AG04450 (cell line): ENCODE data around the gene PCMT1. TPM values are rescaled to one million over a fixed set of nuclear protein-coding genes. Genes with fewer than 3 reads are reported as not detected.
"Not testable (repeated sequence)": the region's sequence is repeated elsewhere in the genome, so short reads cannot be mapped to it uniquely, and the experiment has no call there.

Experiments
- CTCF ChIA-PET: fragments of 300-600, 350-600 bp; formaldehyde crosslinking; extraction: SDS; loops from one replicate; lab custom pipeline; 2022; ENCODE audit warnings: antibody characterized with exemption, inconsistent platforms; lab: Charles Lee
- POLR2A ChIA-PET: fragments of 350-600 bp; formaldehyde crosslinking; extraction: SDS; loops from one replicate; lab custom pipeline; 2021; ENCODE audit warnings: antibody characterized with exemption, inconsistent platforms; lab: Yijun Ruan, JAX
- DNase-seq: peaks from one replicate; pipeline ENCODE4 v3.0.0-alpha.2; 2011; ENCODE audit warnings: low read depth, low spot score
- H3K27ac ChIP-seq: one replicate; pipeline ENCODE4 v1.5.1; 2012; ENCODE audit warnings: low read depth, low read length, control low read depth
- H3K27me3 ChIP-seq: one replicate; pipeline ENCODE4 v1.6.0; 2012; ENCODE audit warnings: low read length; ENCODE audit not compliant: control insufficient read depth, insufficient read depth
- H3K4me3 ChIP-seq: 2 replicates; pipeline ENCODE4 v1.5.1; 2011; ENCODE audit warnings: mild to moderate bottlenecking, low read depth, low read length, control low read depth
- H3K9me3 ChIP-seq: 2 replicates; pipeline ENCODE4 v1.5.1; 2012; ENCODE audit warnings: low read length; ENCODE audit not compliant: control insufficient read depth, insufficient read depth
- CTCF ChIP-seq: IDR thresholded peaks from 2 replicates; pipeline ENCODE4 v1.5.1; 2011; ENCODE audit warnings: low read depth, low read length, control low read depth, inconsistent platforms
- polyA plus RNA-seq: library from polyadenylated mRNA; depleted of rRNA; stranded (reverse); fragments of >200 nt; gene quantifications from 2 replicates; pipeline ENCODE4 v1.2.3, GENCODE V29; 2011

PCMT1 gene
- polyA plus RNA-seq, 1 experiment: 96.2 TPM

- POLR2A ChIA-PET: interaction anchor here (0.7 kb wide), 1 partner anchor 88 kb away, joined by 4 read pairs; no protein-coding TSS in a partner anchor
- CTCF ChIA-PET: interaction anchor here (0.5 to 1.6 kb wide), 4 partner anchors 28 to 192 kb away, joined by 3 to 4 read pairs (median 4); no protein-coding TSS in a partner anchor
- Histone ChIP-seq H3K27ac (no peak overlapping the region), H3K4me3 (no peak overlapping the region), H3K27me3 (no peaks in the 10 kb centered on the region), H3K9me3 (peaks cover 3% of the 10 kb centered on the region; the same call in 1 of the 2 replicates)
- no peak for TF ChIP-seq CTCF
- no peak for DNase-seq
Observed at GRCh38 chr6:149752600-149753373, 3.2 kb downstream of the PCMT1 start.

- POLR2A ChIA-PET: interaction anchor here (0.7 kb wide), 1 partner anchor 87 kb away, joined by 4 read pairs; no protein-coding TSS in a partner anchor
- not testable (repeated sequence) for H3K27ac ChIP-seq, H3K9me3 ChIP-seq, DNase-seq, H3K27me3 ChIP-seq, H3K4me3 ChIP-seq
- CTCF ChIA-PET: interaction anchor here (0.6 to 1.6 kb wide), 3 partner anchors 29 to 193 kb away, joined by 3 to 4 read pairs (median 4); no protein-coding TSS in a partner anchor
Observed at GRCh38 chr6:149753374-149753637, 3.8 kb downstream of the PCMT1 start.

- ChIA-PET POLR2A (no interaction called here), CTCF (no interaction called here)
- no peaks in the 10 kb centered on the region for H3K27me3 ChIP-seq
- no peak overlapping the region for H3K4me3 ChIP-seq
- TF ChIP-seq CTCF: no peak
- H3K27ac ChIP-seq: no peak overlapping the region
- peaks cover 3% of the 10 kb centered on the region; the same call in 1 of the 2 replicates for H3K9me3 ChIP-seq
- no peak for DNase-seq
Observed at GRCh38 chr6:149754548-149754947, 5.0 kb downstream of the PCMT1 start.

GRCh38 chr6:149755300-149756260 lies 6.0 kb downstream of the PCMT1 start:
- CTCF ChIA-PET: no interaction called here
- POLR2A ChIA-PET: no interaction called here
- Histone ChIP-seq H3K27me3 (no peaks in the 10 kb centered on the region), H3K4me3 (no peak overlapping the region), H3K9me3 (no peaks in the 10 kb centered on the region), H3K27ac (no peak overlapping the region)
- no peak for TF ChIP-seq CTCF
- no peak for DNase-seq

GRCh38 chr6:149756261-149756636 lies 6.7 kb downstream of the PCMT1 start:
- CTCF ChIA-PET: no interaction called here
- POLR2A ChIA-PET: no interaction called here
- TF ChIP-seq CTCF: no peak

More at GRCh38 chr6:149756261-149756636, 6.7 kb downstream of the PCMT1 start:
- no peak for DNase-seq
- no peaks in the 10 kb centered on the region for H3K9me3 ChIP-seq
- H3K27me3 ChIP-seq: no peaks in the 10 kb centered on the region
- H3K4me3 ChIP-seq: no peak overlapping the region
- H3K27ac ChIP-seq: no peak overlapping the region
